T47D (cell line): ENCODE data around the gene ZFHX3.

Experiments used
- DNase-seq, 2 experiments: peaks; one replicate each; pipeline versions ENCODE4 v3.0.0 to v3.0.0-alpha.2; 2011 to 2012; ENCODE audit warnings: low read depth in 1 of 2, low spot score in 1 of 2
- JUND ChIP-seq: IDR thresholded peaks from 2 replicates; pipeline ENCODE4 v1.6.1; 2012; ENCODE audit warnings: low read depth
- in situ Hi-C: cut with HindIII; loops from 2 replicates; pipeline ENCODE4 v1.10.0; 2016; ENCODE audit warnings: low sequenced_read_pairs, low pct_unique_long_range_greater_than_20kb

ZFHX3 gene

DNA sequence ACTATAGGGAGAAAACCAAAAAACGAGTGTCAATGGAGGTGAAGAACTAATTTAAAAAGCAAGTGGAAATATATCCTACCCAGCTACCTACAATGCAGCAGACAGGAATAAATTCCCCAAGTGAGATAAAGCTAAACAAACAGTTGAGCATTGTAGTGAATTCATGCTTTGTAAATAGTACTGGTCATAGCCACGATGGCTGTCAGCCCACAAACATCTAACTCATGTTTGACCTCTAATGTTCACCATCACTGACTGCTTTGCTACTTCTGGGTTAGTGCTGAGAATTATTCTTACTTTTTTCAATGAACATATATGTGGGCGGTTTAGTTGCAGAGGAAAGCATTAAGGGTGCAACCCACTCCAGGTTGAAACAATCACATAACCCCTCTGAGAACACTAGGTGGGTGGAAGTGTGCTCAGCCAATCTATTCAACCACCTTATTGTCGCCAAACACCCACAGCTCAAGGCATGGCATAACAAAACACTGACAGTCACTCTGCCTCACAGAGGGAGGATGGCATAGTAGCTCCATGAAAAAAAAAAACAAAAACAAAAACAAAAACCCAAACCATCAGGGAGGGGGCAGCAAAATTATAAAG is 264.1 kb downstream of the ZFHX3 start:
- no peak for TF ChIP-seq JUND
- in situ Hi-C loops: no loop called here
- peak in 1 of 2 experiments; percentile 44 for DNase-seq

- no peak for DNase-seq
- in situ Hi-C loops: no loop called here
- no peak for TF ChIP-seq JUND
Measured at GRCh38 chr16:72769876-72770275, 278.1 kb downstream of the ZFHX3 start.

DNA sequence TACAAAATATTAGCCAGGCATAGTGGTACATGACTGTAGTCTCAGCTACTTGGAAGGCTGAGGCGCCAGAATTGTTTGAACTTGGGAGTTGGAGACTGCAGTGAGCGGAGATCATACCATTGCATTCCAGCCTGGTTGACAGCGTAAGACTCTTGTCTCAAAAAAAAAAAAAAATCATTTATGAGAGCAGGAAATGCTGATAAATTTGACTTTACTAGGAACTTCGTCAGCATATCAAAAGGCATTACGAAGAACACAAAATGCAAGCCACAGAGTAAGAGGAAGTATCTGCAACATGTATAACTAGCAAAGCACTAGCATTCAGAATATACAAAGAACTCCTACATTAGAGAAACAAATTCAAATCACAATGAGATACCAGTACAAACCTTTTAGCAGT is 279.3 kb downstream of the ZFHX3 start:
- no peak for DNase-seq
- in situ Hi-C loops: no loop called here
- TF ChIP-seq JUND: no peak

- no peak for TF ChIP-seq JUND
- in situ Hi-C loops: no loop called here
Measured at GRCh38 chr16:72766506-72766905, 281.4 kb downstream of the ZFHX3 start.

GRCh38 chr16:72764015-72764654 is 283.8 kb downstream of the ZFHX3 start:
- TF ChIP-seq JUND: no peak
- DNase-seq: no peak
- in situ Hi-C loops: no loop called here

More at GRCh38 chr16:72766506-72766905, 281.4 kb downstream of the ZFHX3 start:
- no peak for DNase-seq

DNA sequence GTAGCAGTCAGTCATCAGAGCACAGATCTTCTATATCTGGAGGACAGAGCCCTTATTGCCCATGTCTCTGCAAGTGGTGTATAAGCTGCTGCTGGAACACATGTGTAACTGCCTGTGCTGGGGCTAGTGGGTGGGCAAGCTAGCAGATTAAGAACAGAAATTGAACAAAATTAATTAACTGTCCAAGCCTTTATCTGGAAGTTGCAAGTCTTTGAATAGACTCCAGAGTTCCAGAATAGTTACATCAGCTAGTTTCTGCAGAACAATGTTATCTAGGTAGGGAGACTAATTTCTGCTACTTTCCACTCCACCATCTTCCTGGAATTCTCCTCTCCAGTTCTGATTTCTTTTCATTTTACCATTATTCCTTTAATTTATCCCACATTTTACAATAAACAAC is 287.3 kb downstream of the ZFHX3 start:
- in situ Hi-C loops: no loop called here
- DNase-seq: no peak
- no peak for TF ChIP-seq JUND

DNA sequence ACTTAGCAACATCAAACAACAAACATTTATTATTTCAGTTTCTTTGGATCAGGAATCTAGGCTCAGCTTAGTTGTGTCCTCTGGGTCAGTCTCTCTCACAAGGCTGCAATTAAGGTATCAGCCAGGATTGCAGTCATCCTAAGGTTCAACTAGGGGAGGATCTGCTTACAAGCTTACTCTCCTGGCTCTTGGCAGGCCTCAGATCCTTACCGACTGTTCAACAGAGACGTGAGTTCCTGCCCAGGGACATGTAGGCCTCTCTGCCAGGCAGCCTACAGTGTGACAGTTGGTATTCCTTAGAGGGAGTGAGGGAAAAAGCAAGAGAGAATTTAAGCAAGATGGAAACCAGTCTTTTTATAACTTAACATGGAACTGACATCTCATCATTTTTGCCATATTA is 294.0 kb downstream of the ZFHX3 start:
- in situ Hi-C loops: no loop called here
- no peak for TF ChIP-seq JUND
- DNase-seq: no peak

- in situ Hi-C loops: no loop called here
- no peak for TF ChIP-seq JUND
- no peak for DNase-seq
Measured at GRCh38 chr16:72752004-72752695, 295.8 kb downstream of the ZFHX3 start.

DNA sequence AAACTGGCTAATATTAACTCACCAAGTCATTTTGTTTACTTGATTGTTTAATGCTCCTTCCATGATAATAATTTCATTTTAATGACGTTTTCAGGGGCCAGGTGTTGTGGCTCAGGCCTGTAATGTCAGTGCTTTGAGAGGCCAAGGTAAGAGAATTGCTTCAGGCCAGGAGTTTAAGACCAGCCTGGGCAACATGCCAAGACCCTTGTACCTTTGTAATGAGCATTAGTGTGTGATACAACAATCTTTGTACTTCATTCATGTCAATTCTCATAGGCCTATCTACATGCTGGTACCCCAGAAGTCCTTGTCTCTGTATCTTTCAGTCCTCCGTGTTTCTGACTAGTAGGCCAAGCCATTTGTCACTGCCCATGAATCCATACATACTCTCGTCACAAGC is 296.9 kb downstream of the ZFHX3 start:
- in situ Hi-C loops: no loop called here
- TF ChIP-seq JUND: no peak
- no peak for DNase-seq

DNA sequence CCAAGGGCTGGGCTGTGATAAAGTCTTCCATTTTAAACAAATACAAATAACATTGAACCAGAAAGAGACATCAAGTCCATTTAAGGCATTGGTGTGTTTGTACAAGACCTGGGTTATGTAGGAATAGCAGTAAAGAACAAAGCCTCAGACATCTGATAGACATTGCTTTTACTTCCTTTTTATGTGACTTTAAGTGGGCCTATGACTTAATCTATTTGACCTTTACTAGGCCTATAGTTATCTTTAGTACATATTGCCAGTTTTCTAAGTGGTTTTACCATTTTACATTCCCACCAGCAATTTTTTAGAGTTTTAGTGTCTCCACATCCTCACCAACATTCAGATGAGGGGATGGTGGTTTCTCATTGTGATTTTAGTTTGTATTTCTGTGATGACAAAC is 298.8 kb downstream of the ZFHX3 start:
- in situ Hi-C loops: no loop called here
- DNase-seq: no peak
- TF ChIP-seq JUND: no peak

DNA sequence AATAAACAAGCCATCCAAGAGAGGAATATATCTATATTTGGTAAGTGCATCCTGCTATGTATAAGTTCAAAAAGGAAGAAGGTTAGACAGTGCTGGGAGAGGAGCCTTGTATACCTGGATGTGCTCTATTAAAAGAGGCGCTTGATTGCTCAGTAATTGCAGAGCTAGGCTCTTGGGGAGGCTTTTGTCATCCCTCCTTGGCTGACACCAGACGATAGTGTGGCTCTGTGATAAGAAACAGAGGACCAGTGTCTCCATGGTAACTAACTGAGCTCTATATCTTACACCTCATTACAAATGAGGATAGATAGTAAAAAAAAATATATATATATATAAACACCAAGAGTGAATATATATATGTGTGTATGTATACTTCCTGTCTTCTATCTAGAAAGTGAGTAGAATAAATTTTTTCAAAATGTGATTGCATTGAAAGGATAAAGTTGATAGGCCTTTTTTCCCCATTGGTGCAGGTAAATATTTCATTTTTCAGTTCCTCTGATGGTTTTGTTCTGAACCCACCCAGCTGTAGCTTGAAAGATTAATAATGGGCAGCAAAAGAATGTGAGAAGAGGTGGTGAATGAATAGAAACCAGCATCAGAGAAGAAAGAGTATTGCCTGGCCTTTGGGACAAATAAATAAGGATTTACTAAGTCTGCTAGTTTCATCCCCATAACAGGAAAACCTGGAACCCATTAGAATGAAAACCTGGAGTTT is 303.7 kb downstream of the ZFHX3 start:
- DNase-seq: no peak
- in situ Hi-C loops: no loop called here
- TF ChIP-seq JUND: no peak

GRCh38 chr16:72743011-72743761 is 304.7 kb downstream of the ZFHX3 start:
- in situ Hi-C loops: no loop called here
- DNase-seq: no peak
- no peak for TF ChIP-seq JUND
